Stimulated activated CD8-positive, alpha-beta memory T cell treated with anti-CD3 and anti-CD28 coated beads, Interleukin-4, amount 100 ng/mL, for 1 hour (primary cell): ENCODE results near the gene VPS11.

ENCODE experiments used
- DNase-seq, 2 donors: peaks; one replicate each; pipeline ENCODE4 v3.0.0-alpha.2; 2020; ENCODE audit warnings: low read depth in 2 of 2, low spot score in 1 of 2

VPS11 gene

GRCh38 chr11:119078675-119079420 lies 11.2 kb downstream of the VPS11 start:
- DNase-seq = no peak

GRCh38 chr11:119081682-119082260 lies 14.2 kb downstream of the VPS11 start:
- no peak for DNase-seq

- DNase-seq = peak; percentile 69 to 79
These were observed 17.2 kb downstream of the VPS11 start, which contains the start of gene HMBS for GRCh38 chr11:119084663-119085436. Gene HMBS (plus strand): TSS chr11:119084881. CDS start chr11:119085034, 153 bp downstream.

GRCh38 chr11:119085437-119085847 lies 17.8 kb downstream of the VPS11 start:
- no peak for DNase-seq

- DNase-seq = no peak
These were observed 19.5 kb downstream of the VPS11 start for GRCh38 chr11:119087123-119087522.

GRCh38 chr11:119087747-119088241 lies 20.2 kb downstream of the VPS11 start:
- no peak for DNase-seq

- no peak for DNase-seq
These were observed 20.8 kb downstream of the VPS11 start for GRCh38 chr11:119088406-119088805.

- DNase-seq = no peak
These were observed 21.7 kb downstream of the VPS11 start for GRCh38 chr11:119089319-119089718.

GRCh38 chr11:119091178-119091577 lies 23.6 kb downstream of the VPS11 start:
- no peak for DNase-seq

- no peak for DNase-seq
These were observed 24.6 kb downstream of the VPS11 start for GRCh38 chr11:119091966-119092879.

- no peak for DNase-seq
These were observed 25.5 kb downstream of the VPS11 start for GRCh38 chr11:119092880-119093842.

GRCh38 chr11:119093942-119094815 lies 26.6 kb downstream of the VPS11 start:
- peak in 1 of 2 donors; percentile 29 for DNase-seq

- DNase-seq = peak in 1 of 2 donors; percentile 46
These were observed 27.1 kb downstream of the VPS11 start for GRCh38 chr11:119094816-119095065.

- DNase-seq = peak; percentile 96 to 98
These were observed 27.7 kb downstream of the VPS11 start for GRCh38 chr11:119095066-119095880.

GRCh38 chr11:119099711-119100110 lies 32.1 kb downstream of the VPS11 start:
- DNase-seq = no peak

- DNase-seq = no peak
These were observed 32.8 kb downstream of the VPS11 start for GRCh38 chr11:119100246-119100970.

GRCh38 chr11:119100994-119101758 lies 33.6 kb downstream of the VPS11 start:
- no peak for DNase-seq
